A673 (cell line): Measurements from ENCODE around the gene PIK3R1. TPM values are rescaled to one million over a fixed set of nuclear protein-coding genes. Genes with fewer than 3 reads are reported as not detected.

ENCODE experiments used
- BruUV-seq: library from RNA; stranded (reverse); fragments of 400-500 nt; replicated peaks from 2 replicates; lab custom pipeline; 2021; lab: Mats Ljungman, UMichigan
- CTCF ChIA-PET: fragments of 300-600 bp; sonication (Branson Sonifier 250); formaldehyde crosslinking; loops from one replicate; lab custom pipeline; 2022; ENCODE audit warnings: antibody characterized with exemption; lab: Charles Lee
- POLR2A ChIA-PET: fragments of 300-600 bp; sonication (Branson Sonifier 250); formaldehyde crosslinking; loops from one replicate; lab custom pipeline; 2022; ENCODE audit warnings: antibody characterized with exemption; ENCODE audit not compliant: low non-redundant PET; lab: Charles Lee
- DNase-seq: peaks from one replicate; pipeline ENCODE4 v3.0.0-alpha.2; 2015; ENCODE audit warnings: low spot score
- H3K27ac ChIP-seq: fragments of 200-600 bp; sonication (generic); 2 replicates; pipeline ENCODE4 v1.5.1; 2016; ENCODE audit warnings: mixed run types, low read depth, mild to moderate bottlenecking, mixed read lengths, antibody characterized with exemption, low read length; ENCODE audit not compliant: poor library complexity, severe bottlenecking
- H3K27me3 ChIP-seq: fragments of 200-600 bp; sonication (generic); replicated peaks from 2 replicates; pipeline ENCODE4 v1.6.1; 2017; ENCODE audit warnings: mixed run types, low read depth, mild to moderate bottlenecking, mixed read lengths, antibody characterized with exemption, low read length; ENCODE audit not compliant: insufficient read depth, poor library complexity
- H3K36me3 ChIP-seq: fragments of 200-600 bp; sonication (generic); 2 replicates; pipeline ENCODE4 v1.6.1; 2016; ENCODE audit warnings: mixed run types, mild to moderate bottlenecking, mixed read lengths, antibody characterized with exemption, low read length; ENCODE audit not compliant: insufficient read depth, poor library complexity, severe bottlenecking
- H3K4me1 ChIP-seq: fragments of 200-600 bp; sonication (generic); 2 replicates; pipeline ENCODE4 v1.6.1; 2017; ENCODE audit warnings: mixed run types, mild to moderate bottlenecking, mixed read lengths, antibody characterized with exemption, low read length; ENCODE audit not compliant: insufficient read depth, poor library complexity, severe bottlenecking
- H3K4me3 ChIP-seq: fragments of 200-600 bp; sonication (generic); 2 replicates; pipeline ENCODE4 v1.5.1; 2016; ENCODE audit warnings: low read depth, mixed run types, mild to moderate bottlenecking, mixed read lengths, low read length; ENCODE audit not compliant: poor library complexity, severe bottlenecking
- H3K9me3 ChIP-seq: fragments of 200-600 bp; sonication (generic); 2 replicates; pipeline ENCODE4 v1.6.1; 2016; ENCODE audit warnings: mixed run types, low read depth, mild to moderate bottlenecking, mixed read lengths, antibody characterized with exemption, low read length; ENCODE audit not compliant: poor library complexity, severe bottlenecking
- CTCF ChIP-seq: fragments of 300-800, 200-600 bp; sonication (generic); conservative IDR thresholded peaks from 2 replicates; pipeline ENCODE4 v1.5.1; 2017; ENCODE audit warnings: low read depth, mild to moderate bottlenecking, antibody characterized with exemption, low read length, moderate library complexity, mixed read lengths
- EZH2 ChIP-seq: fragments of 200-600 bp; sonication (generic); IDR thresholded peaks from 2 replicates; pipeline ENCODE4 v1.6.1; 2017; ENCODE audit warnings: borderline replicate concordance, low read depth, mild to moderate bottlenecking, mixed read lengths, antibody characterized with exemption, low read length; ENCODE audit not compliant: poor library complexity, severe bottlenecking
- intact Hi-C: fragments of 100-400 bp; cut with micrococcal nuclease; formaldehyde crosslinking; loops from one replicate; pipeline ENCODE4 v1.10.0; 2022; ENCODE audit not compliant: unreplicated experiment
- total RNA-seq: library from RNA; stranded (reverse); gene quantifications from 2 replicates; pipeline ENCODE4 v1.2.3, GENCODE V29; 2021

Gene PIK3R1
- total RNA-seq, 1 experiment from 2014 or later = 57.9 TPM

GRCh38 chr5:68250661-68251298 is 35.2 kb downstream of the PIK3R1 start:
- H3K4me3 ChIP-seq = no peak overlapping the region
- H3K27ac ChIP-seq = peak overlapping the region; percentile 77
- TF ChIP-seq EZH2 (no peak), CTCF (no peak)
- intact Hi-C loops = loop anchor here (10.0 kb wide), 2 partner anchors 606 to 1096 kb away; no protein-coding TSS in a partner anchor
- POLR2A ChIA-PET = no interaction called here
- CTCF ChIA-PET = interaction anchor here (3.3 kb wide), 1 partner anchor 1005 kb away, joined by 20 read pairs; no protein-coding TSS in a partner anchor
- DNase-seq = peak; percentile 56
- H3K9me3 ChIP-seq = no peaks in the 10 kb centered on the region
- no TSS peak for BruUV-seq
- H3K4me1 ChIP-seq = peaks cover 75% of the 10 kb centered on the region
- H3K27me3 ChIP-seq = no peaks in the 10 kb centered on the region
- H3K36me3 ChIP-seq = no peaks in the 10 kb centered on the region

GRCh38 chr5:68251386-68251785 is 35.8 kb downstream of the PIK3R1 start:
- Histone ChIP-seq H3K4me1 (peaks cover 81% of the 10 kb centered on the region), H3K36me3 (no peaks in the 10 kb centered on the region), H3K4me3 (no peak overlapping the region), H3K27ac (peak overlapping the region; percentile 77), H3K27me3 (no peaks in the 10 kb centered on the region), H3K9me3 (no peaks in the 10 kb centered on the region)
- intact Hi-C loops = loop anchor here (10.0 kb wide), 2 partner anchors 607 to 1097 kb away; no protein-coding TSS in a partner anchor
- TF ChIP-seq CTCF = no peak
- TF ChIP-seq EZH2 = no peak
- CTCF ChIA-PET = interaction anchor here (3.3 kb wide), 1 partner anchor 1005 kb away, joined by 20 read pairs; no protein-coding TSS in a partner anchor
- POLR2A ChIA-PET = no interaction called here
- BruUV-seq = no TSS peak
- DNase-seq = peak; percentile 62

GRCh38 chr5:68251804-68252522 is 36.4 kb downstream of the PIK3R1 start:
- peak; percentile 64 for DNase-seq
- intact Hi-C loops = loop anchor here (1.0 to 10.0 kb wide), 4 partner anchors 607 to 1097 kb away; no protein-coding TSS in a partner anchor
- BruUV-seq = TSS peak; percentile 53
- no peaks in the 10 kb centered on the region for H3K27me3 ChIP-seq
- ChIA-PET CTCF (interaction anchor here (0.6 to 3.3 kb wide), 5 partner anchors 8 to 1006 kb away, joined by 3 to 20 read pairs (median 4); no protein-coding TSS in a partner anchor), POLR2A (interaction anchor here (0.6 kb wide), 1 partner anchor 1182 kb away, joined by 4 read pairs; no protein-coding TSS in a partner anchor)
- H3K4me3 ChIP-seq = no peak overlapping the region
- no peak for TF ChIP-seq CTCF
- TF ChIP-seq EZH2 = no peak
- H3K9me3 ChIP-seq = no peaks in the 10 kb centered on the region
- peak overlapping the region; percentile 77 for H3K27ac ChIP-seq
- H3K4me1 ChIP-seq = peaks cover 86% of the 10 kb centered on the region
- no peaks in the 10 kb centered on the region for H3K36me3 ChIP-seq
